SU-DHL-6 (cell line): ENCODE data around the gene ERH.

Source experiments
- H2AFZ ChIP-seq: fragments of 200-600 bp; sonication (generic); 2 replicates; pipeline ENCODE4 v1.6.1; 2014; ENCODE audit warnings: low read depth, mild to moderate bottlenecking, moderate library complexity, mixed read lengths, antibody characterized with exemption, low read length; ENCODE audit not compliant: severe bottlenecking
- H3F3A ChIP-seq: fragments of 200-600 bp; shearing (Covaris generic); 2 replicates; pipeline ENCODE4 v1.6.0; 2016; ENCODE audit warnings: antibody characterized with exemption, mild to moderate bottlenecking; ENCODE audit not compliant: insufficient read depth
- H3K27ac ChIP-seq: fragments of 200-600 bp; sonication (generic); 2 replicates; pipeline ENCODE4 v1.5.1; 2016; ENCODE audit warnings: low read depth, mild to moderate bottlenecking, low read length, moderate library complexity, mixed read lengths
- H3K27me3 ChIP-seq: fragments of 200-600 bp; sonication (generic), shearing (Covaris generic); 2 replicates; pipeline ENCODE4 v1.6.0; 2014; ENCODE audit warnings: mild to moderate bottlenecking, low read length
- H3K36me3 ChIP-seq: fragments of 200-600 bp; sonication (generic); 2 replicates; pipeline ENCODE4 v1.6.1; 2014; ENCODE audit warnings: mild to moderate bottlenecking, low read length, mixed read lengths
- H3K4me2 ChIP-seq: fragments of 300-600, 200-600 bp; shearing (Covaris generic), sonication (generic); 2 replicates; pipeline ENCODE4 v1.6.0; 2014; ENCODE audit warnings: low read length, low read depth, mild to moderate bottlenecking; ENCODE audit not compliant: poor library complexity, severe bottlenecking
- H3K4me3 ChIP-seq: fragments of 200-600 bp; sonication (generic); 2 replicates; pipeline ENCODE4 v1.5.1; 2014; ENCODE audit warnings: antibody characterized with exemption, low read length, mild to moderate bottlenecking, mixed read lengths; ENCODE audit not compliant: insufficient read depth, poor library complexity, severe bottlenecking
- H3K79me2 ChIP-seq: fragments of 200-600 bp; sonication (generic); 2 replicates; pipeline ENCODE4 v1.6.1; 2014; ENCODE audit warnings: mild to moderate bottlenecking, low read length, moderate library complexity; ENCODE audit not compliant: insufficient read depth
- H3K9ac ChIP-seq: fragments of 200-600 bp; sonication (generic); 2 replicates; pipeline ENCODE4 v1.7.0; 2014; ENCODE audit warnings: mild to moderate bottlenecking, low read length
- H3K9me2 ChIP-seq: fragments of 200-600 bp; sonication (generic); replicated peaks from 2 replicates; pipeline ENCODE4 v1.6.1; 2014; ENCODE audit warnings: low read length; ENCODE audit not compliant: insufficient read depth
- H3K9me3 ChIP-seq: fragments of 200-600 bp; sonication (generic); 2 replicates; pipeline ENCODE4 v1.6.1; 2014; ENCODE audit warnings: low read length, mixed read lengths; ENCODE audit not compliant: insufficient read depth
- H4K20me1 ChIP-seq: fragments of 200-600 bp; sonication (generic); 2 replicates; pipeline ENCODE4 v1.6.1; 2014; ENCODE audit warnings: low read depth, mild to moderate bottlenecking, antibody characterized with exemption, low read length, moderate library complexity, mixed read lengths
- CTCF ChIP-seq: fragments of 200-600 bp; sonication (generic); IDR thresholded peaks from one replicate; pipeline ENCODE4 v1.5.1; 2017; ENCODE audit warnings: antibody characterized with exemption, mild to moderate bottlenecking, low read length, moderate library complexity; ENCODE audit not compliant: insufficient read depth, poor library complexity, severe bottlenecking
- EZH2phosphoT487 ChIP-seq: fragments of 200-600 bp; sonication (generic), shearing (Covaris generic); conservative IDR thresholded peaks from 2 replicates; pipeline ENCODE4 v1.6.1; 2018; ENCODE audit warnings: mild to moderate bottlenecking, antibody characterized with exemption, low read length, moderate library complexity, mixed read lengths

Gene ERH

GRCh38 chr14:69342928-69343525 lies 55.1 kb downstream of the ERH start:
- no peaks in the 10 kb centered on the region for H3K27me3 ChIP-seq

GRCh38 chr14:69339426-69339825 lies 58.7 kb downstream of the ERH start:
- Histone ChIP-seq H3K4me3 (no peak overlapping the region), H3K27ac (no peak overlapping the region), H4K20me1 (no peaks in the 10 kb centered on the region), H3K9me3 (no peaks in the 10 kb centered on the region), H3F3A (no peaks in the 10 kb centered on the region), H3K36me3 (no peaks in the 10 kb centered on the region), H3K79me2 (no peaks in the 10 kb centered on the region), H3K9ac (no peak overlapping the region), H3K9me2 (no peaks in the 10 kb centered on the region), H3K4me2 (no peak overlapping the region), H2AFZ (no peak overlapping the region), H3K27me3 (no peaks in the 10 kb centered on the region)
- TF ChIP-seq EZH2phosphoT487: no peak
- no peak for TF ChIP-seq CTCF

More at GRCh38 chr14:69342928-69343525, 55.1 kb downstream of the ERH start:
- H3K9ac ChIP-seq: no peak overlapping the region
- H3K36me3 ChIP-seq: no peaks in the 10 kb centered on the region
- H3K4me2 ChIP-seq: no peak overlapping the region
- H3K27ac ChIP-seq: no peak overlapping the region
- no peak for TF ChIP-seq EZH2phosphoT487
- no peak for TF ChIP-seq CTCF
- H3K9me2 ChIP-seq: no peaks in the 10 kb centered on the region
- no peaks in the 10 kb centered on the region for H3F3A ChIP-seq
- no peak overlapping the region for H2AFZ ChIP-seq
- H3K79me2 ChIP-seq: no peaks in the 10 kb centered on the region
- H3K9me3 ChIP-seq: no peaks in the 10 kb centered on the region
- no peaks in the 10 kb centered on the region for H4K20me1 ChIP-seq
- H3K4me3 ChIP-seq: no peak overlapping the region

- Histone ChIP-seq H3K4me3 (no peak overlapping the region), H3K79me2 (no peaks in the 10 kb centered on the region), H2AFZ (no peak overlapping the region), H4K20me1 (no peaks in the 10 kb centered on the region), H3K9me2 (no peaks in the 10 kb centered on the region), H3K27me3 (no peaks in the 10 kb centered on the region), H3K9ac (no peak overlapping the region), H3K4me2 (no peak overlapping the region), H3F3A (no peaks in the 10 kb centered on the region), H3K27ac (no peak overlapping the region), H3K9me3 (no peaks in the 10 kb centered on the region), H3K36me3 (no peaks in the 10 kb centered on the region)
- no peak for TF ChIP-seq CTCF
- no peak for TF ChIP-seq EZH2phosphoT487
Measured at GRCh38 chr14:69337984-69338383, 60.1 kb downstream of the ERH start.

- H3K9me2 ChIP-seq: no peaks in the 10 kb centered on the region
- H4K20me1 ChIP-seq: no peaks in the 10 kb centered on the region
- no peak for TF ChIP-seq EZH2phosphoT487
- no peak for TF ChIP-seq CTCF
- H3K79me2 ChIP-seq: no peaks in the 10 kb centered on the region
- H2AFZ ChIP-seq: no peak overlapping the region
- H3K9me3 ChIP-seq: no peaks in the 10 kb centered on the region
- H3K36me3 ChIP-seq: no peaks in the 10 kb centered on the region
- no peak overlapping the region for H3K4me2 ChIP-seq
- H3K9ac ChIP-seq: no peak overlapping the region
- no peaks in the 10 kb centered on the region for H3F3A ChIP-seq
- no peak overlapping the region for H3K27ac ChIP-seq
- H3K27me3 ChIP-seq: no peaks in the 10 kb centered on the region
- no peak overlapping the region for H3K4me3 ChIP-seq
Measured at GRCh38 chr14:69335371-69335771, 62.7 kb downstream of the ERH start.
